Lung (tissue), 12 donors: ENCODE results near the gene KCNC1. TPM values are rescaled to one million over a fixed set of nuclear protein-coding genes. Genes with fewer than 3 reads are reported as not detected.

Experiments used
- ATAC-seq: fragments of 200-7000 bp; cut with Tn5 transposase; one replicate; pipeline ENCODE4 v1.9.1; 2020; ENCODE audit warnings: moderate number of reproducible peaks; ENCODE audit not compliant: insufficient read depth, low FRiP score
- DNase-seq, 3 donors: peaks; one replicate each; pipeline ENCODE4 v3.0.0-alpha.2; 2013 to 2017
- H3K27ac ChIP-seq, 2 donors: one replicate each; pipeline ENCODE4 v1.5.1; 2013; ENCODE audit warnings: mild to moderate bottlenecking in 2 of 2, moderate library complexity in 2 of 2, control low read depth in 1 of 2, inconsistent platforms in 1 of 2, low read depth in 1 of 2, low read length in 1 of 2
- H3K27me3 ChIP-seq, 3 donors: one replicate each; pipeline ENCODE4 v1.5.1; 2013; ENCODE audit warnings: low read length in 2 of 3; ENCODE audit not compliant: control insufficient read depth in 3 of 3, insufficient read depth in 3 of 3
- H3K36me3 ChIP-seq, 4 donors: one replicate each; pipeline ENCODE4 v1.5.1; 2013; ENCODE audit warnings: low read length in 4 of 4, mild to moderate bottlenecking in 1 of 4, moderate library complexity in 1 of 4; ENCODE audit not compliant: control insufficient read depth in 4 of 4, insufficient read depth in 4 of 4
- H3K4me1 ChIP-seq, 5 donors: one replicate each; pipeline ENCODE4 v1.5.1; 2013; ENCODE audit warnings: low read length in 5 of 5, mild to moderate bottlenecking in 2 of 5, moderate library complexity in 1 of 5; ENCODE audit not compliant: control insufficient read depth in 5 of 5, insufficient read depth in 5 of 5
- H3K4me3 ChIP-seq: one replicate; pipeline ENCODE4 v1.5.1; 2013; ENCODE audit warnings: mild to moderate bottlenecking, control low read depth, moderate library complexity
- H3K9ac ChIP-seq, 2 donors: one replicate each; pipeline ENCODE4 v1.5.1; 2013; ENCODE audit warnings: low read length in 2 of 2, control low read depth in 1 of 2; ENCODE audit not compliant: insufficient read depth in 1 of 2
- H3K9me3 ChIP-seq, 4 donors: one replicate each; pipeline ENCODE4 v1.5.1; 2013; ENCODE audit warnings: low read length in 3 of 4, mild to moderate bottlenecking in 1 of 4, moderate library complexity in 1 of 4; ENCODE audit not compliant: control insufficient read depth in 4 of 4, insufficient read depth in 3 of 4
- CTCF ChIP-seq: IDR thresholded peaks from 2 replicates; pipeline ENCODE4 v1.5.1; 2012; ENCODE audit warnings: mild to moderate bottlenecking; ENCODE audit errors: control extremely low read depth, extremely low read depth
- WGBS, 2 donors: extraction: QIAGEN DNeasy Blood & Tissue Kit; methylation state at CpG; one replicate each; pipeline ENCODE4 v1.1.7; 2013; 5-methylcytosine and 5-hydroxymethylcytosine counted together
- polyA plus RNA-seq, 2 donors: library from polyadenylated mRNA; stranded (reverse); fragments of 200-250 nt; gene quantifications; one replicate each; pipeline ENCODE4 v1.2.1, GENCODE V29; 2013
- total RNA-seq, 2 donors: library from RNA; depleted of rRNA in 1 of 2; stranded (reverse); fragments of >200 nt in 1 of 2; gene quantifications; one replicate each; pipeline ENCODE4 v1.2.1, GENCODE V29; 2014 to 2021
- donor health status: control.
- donor health status: control.
- donor health status: Bipolar disorder and iron deficiency.
- donor health status: healthy.
- donor health status: DM: yes; HTN: yes; CAD: no.

The KCNC1 gene
- total and polyA plus RNA-seq, 4 donors = 0.01 TPM; not detected in 3

- Histone ChIP-seq H3K9me3 (peaks cover 0 to 2% (median 0%) of the 10 kb centered on the region in 4 donors), H3K36me3 (no peaks in the 10 kb centered on the region), H3K9ac (no peak overlapping the region), H3K4me3 (no peak overlapping the region), H3K27me3 (peaks cover 0 to 2% (median 0%) of the 10 kb centered on the region in 3 donors), H3K27ac (no peak overlapping the region), H3K4me1 (no peaks in the 10 kb centered on the region)
- 82 to 88% methylated on average over 20 of the region's 20 CpGs for WGBS, 2 donors
- ATAC-seq (no peak), DNase-seq (peak in 1 of 3 donors; percentile 3)
- no peak for TF ChIP-seq CTCF
These were observed 10.6 kb downstream of the KCNC1 start for GRCh38 chr11:17745023-17745772.

GRCh38 chr11:17746096-17746495, 11.5 kb downstream of the KCNC1 start:
- H3K27me3 ChIP-seq = no peaks in the 10 kb centered on the region
- ATAC-seq (no peak), DNase-seq (no peak)
- no peak overlapping the region for H3K27ac ChIP-seq
- no peak overlapping the region for H3K4me3 ChIP-seq
- TF ChIP-seq CTCF = no peak
- no peak overlapping the region for H3K9ac ChIP-seq
- WGBS, 2 donors = 76 to 78% methylated on average over 11 of the region's 11 CpGs
- no peaks in the 10 kb centered on the region for H3K36me3 ChIP-seq
- H3K4me1 ChIP-seq = no peaks in the 10 kb centered on the region
- peaks cover 0 to 2% (median 0%) of the 10 kb centered on the region in 4 donors for H3K9me3 ChIP-seq

- Histone ChIP-seq H3K27me3 (no peaks in the 10 kb centered on the region), H3K4me3 (no peak overlapping the region), H3K36me3 (no peaks in the 10 kb centered on the region), H3K9ac (no peak overlapping the region), H3K27ac (no peak overlapping the region), H3K9me3 (peaks cover 0 to 2% (median 0%) of the 10 kb centered on the region in 4 donors), H3K4me1 (no peaks in the 10 kb centered on the region)
- WGBS, 2 donors = 76 to 87% methylated on average over 18 to 19 of the region's 19 CpGs
- ATAC-seq (no peak), DNase-seq (no peak)
- TF ChIP-seq CTCF = no peak
These were observed 12.8 kb downstream of the KCNC1 start for GRCh38 chr11:17747131-17747955.
